GM12891 (cell line): ENCODE results near the gene SLC37A2. TPM values are rescaled to one million over a fixed set of nuclear protein-coding genes. Genes with fewer than 3 reads are reported as not detected.
A peak's percentile ranks its signal among the peaks of the same experiment; 100 is the strongest.
"Not testable (repeated sequence)": the region's sequence is repeated elsewhere in the genome, so short reads cannot be mapped to it uniquely, and the experiment has no call there.

Experiments used
- DNase-seq: peaks from one replicate; pipeline ENCODE4 v3.0.0; 2011; ENCODE audit warnings: low spot score; ENCODE audit not compliant: insufficient read length
- FAIRE-seq: peaks from 2 replicates; lab custom pipeline; 2011; peaks lifted over from hg19 to GRCh38; lab: Jason Lieb, UNC
- PAX5 ChIP-seq: IDR thresholded peaks from 2 replicates; pipeline ENCODE4 v1.6.1; 2011; ENCODE audit warnings: low read length, moderate library complexity, mild to moderate bottlenecking; ENCODE audit not compliant: insufficient read depth, severe bottlenecking
- POLR2A ChIP-seq: IDR thresholded peaks from 2 replicates; pipeline ENCODE4 v1.6.1; 2011; ENCODE audit warnings: low read depth, low read length, control low read depth
- POLR2AphosphoS5 ChIP-seq: IDR thresholded peaks from 2 replicates; pipeline ENCODE4 v1.6.1; 2011; ENCODE audit warnings: low read depth, low read length, control low read depth
- POU2F2 ChIP-seq: IDR thresholded peaks from 2 replicates; pipeline ENCODE4 v1.6.1; 2011; ENCODE audit warnings: low read depth, mild to moderate bottlenecking, control low read depth, low read length, moderate library complexity
- SPI1 ChIP-seq: IDR thresholded peaks from 2 replicates; pipeline ENCODE4 v1.6.1; 2011; ENCODE audit warnings: low read depth, low read length, control low read depth
- TAF1 ChIP-seq: IDR thresholded peaks from 2 replicates; pipeline ENCODE4 v1.6.1; 2011; ENCODE audit warnings: low read depth, low read length, control low read depth
- polyA plus RNA-seq: library from polyadenylated mRNA; unstranded; fragments of >200 nt; gene quantifications from one replicate; pipeline ENCODE4 v1.2.1, GENCODE V29; 2012; ENCODE audit warnings: low read depth, missing spikeins, inconsistent platforms; ENCODE audit not compliant: missing spikeins

SLC37A2 gene
- 1.7 TPM for polyA plus RNA-seq

- peak; percentile 97 for FAIRE-seq
- TF ChIP-seq POLR2A (peak; percentile 70), TAF1 (peak; percentile 27; the same call in 1 of the 2 replicates), PAX5 (no peak), SPI1 (peak; percentile 92), POLR2AphosphoS5 (peak; percentile 70), POU2F2 (0 out of 2 replicates have a peak, but pooled peaks have one; percentile 24)
- peak; percentile 83 for DNase-seq
Measured at GRCh38 chr11:125062931-125063428, at the start of gene SLC37A2. SLC37A2 (plus strand) TSS chr11:125063305; CDS start chr11:125063368, 63 bp downstream.

DNA sequence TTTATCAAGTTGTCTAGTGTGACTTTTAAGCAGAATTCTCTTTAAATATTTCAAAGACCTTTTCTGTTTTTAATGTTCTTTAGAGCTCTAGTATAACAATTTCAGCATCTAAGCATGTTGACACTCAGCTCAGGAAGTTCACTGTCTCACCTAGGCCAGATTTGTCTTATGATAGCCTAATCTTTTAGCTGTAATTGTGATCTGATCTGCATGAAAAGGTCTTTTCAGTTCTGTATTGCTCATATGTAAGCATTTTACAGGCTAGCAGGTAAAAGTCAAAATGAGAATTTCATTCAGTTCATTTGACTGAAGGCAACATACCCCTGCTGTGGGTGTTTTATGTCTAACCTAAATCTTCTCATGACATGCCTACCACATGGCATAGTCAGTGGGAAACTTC, 46.7 kb upstream of the SLC37A2 start:
- TF ChIP-seq POLR2A, result no peak
- no peak for TF ChIP-seq PAX5
- TF ChIP-seq TAF1, result no peak
- TF ChIP-seq POU2F2, result no peak
- TF ChIP-seq SPI1, result no peak
- TF ChIP-seq POLR2AphosphoS5, result no peak
- DNase-seq, result no peak
- FAIRE-seq, result no peak

- no peak for FAIRE-seq
Measured at GRCh38 chr11:125020342-125020741, 42.8 kb upstream of the SLC37A2 start.

GRCh38 chr11:125022551-125022950, 40.6 kb upstream of the SLC37A2 start:
- FAIRE-seq, result no peak
- DNase-seq, result no peak
- TF ChIP-seq SPI1 (no peak), POLR2A (no peak), TAF1 (no peak), PAX5 (no peak), POLR2AphosphoS5 (no peak), POU2F2 (no peak)

More at GRCh38 chr11:125020342-125020741, 42.8 kb upstream of the SLC37A2 start:
- no peak for DNase-seq
- TF ChIP-seq SPI1, result no peak
- no peak for TF ChIP-seq POLR2AphosphoS5
- no peak for TF ChIP-seq POLR2A
- TF ChIP-seq POU2F2, result no peak
- TF ChIP-seq PAX5, result no peak
- TF ChIP-seq TAF1, result no peak

DNA sequence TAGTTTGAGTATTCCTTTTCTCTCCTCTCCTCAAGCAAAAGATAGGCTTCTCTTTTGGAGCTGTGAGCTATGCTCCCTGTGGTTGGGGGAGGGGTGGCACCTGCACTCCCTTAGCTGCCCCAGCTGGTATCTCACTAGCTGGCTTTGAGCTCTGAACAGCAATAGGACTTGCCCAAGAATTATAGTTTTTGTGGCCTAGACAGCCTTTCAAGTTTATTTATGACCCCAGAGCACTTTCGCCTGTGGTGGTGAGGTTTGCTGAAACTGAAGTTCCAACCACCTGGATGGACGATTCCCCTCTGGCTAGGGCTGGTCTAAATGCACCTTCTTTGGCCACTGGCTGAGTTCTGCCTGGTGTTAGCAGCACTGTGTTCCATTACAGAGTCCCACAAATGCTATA, 37.1 kb upstream of the SLC37A2 start:
- no peak for DNase-seq
- no peak for FAIRE-seq

GRCh38 chr11:125029431-125029830, 33.7 kb upstream of the SLC37A2 start:
- not testable (repeated sequence) for FAIRE-seq, DNase-seq

More for the DNA sequence above, 37.1 kb upstream of the SLC37A2 start:
- no peak for TF ChIP-seq POLR2AphosphoS5
- TF ChIP-seq SPI1, result no peak
- no peak for TF ChIP-seq POU2F2
- no peak for TF ChIP-seq PAX5
- TF ChIP-seq TAF1, result no peak
- no peak for TF ChIP-seq POLR2A

- no peak for DNase-seq
- FAIRE-seq, result no peak
- no peak for TF ChIP-seq SPI1
- no peak for TF ChIP-seq TAF1
- no peak for TF ChIP-seq POU2F2
- no peak for TF ChIP-seq POLR2A
- TF ChIP-seq POLR2AphosphoS5, result no peak
Measured at GRCh38 chr11:125036933-125037332, 26.2 kb upstream of the SLC37A2 start.

DNA sequence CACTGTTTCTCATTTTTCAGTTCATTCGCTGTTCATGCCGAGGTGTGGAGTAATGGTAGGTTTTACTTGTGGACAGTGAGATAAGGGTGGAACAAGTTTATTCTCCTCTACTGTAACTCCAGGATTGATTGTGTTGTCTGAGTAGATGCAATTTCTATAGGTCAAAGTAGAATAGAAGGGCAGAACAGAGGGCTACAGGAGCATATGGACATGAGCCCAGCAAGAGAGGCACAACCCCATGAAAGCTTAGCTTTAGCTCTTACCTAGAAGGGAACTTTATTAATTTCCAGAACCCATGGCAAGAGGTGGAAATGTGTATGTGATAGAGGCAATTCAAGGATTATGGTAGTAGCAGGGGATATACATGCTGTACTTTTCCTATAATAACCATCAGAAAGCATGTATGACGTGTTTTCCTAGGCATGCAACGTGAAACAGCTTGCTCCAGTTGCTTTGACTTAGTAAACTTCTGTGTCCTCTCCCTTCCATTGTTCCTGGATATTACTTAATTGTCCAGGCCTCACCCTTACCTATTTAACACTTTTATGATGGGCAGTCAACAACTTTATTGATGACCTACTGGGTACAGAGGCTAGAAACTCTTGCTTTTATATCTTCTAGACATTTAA, 13.8 kb upstream of the SLC37A2 start:
- FAIRE-seq (no peak), DNase-seq (no peak)
- TF ChIP-seq POLR2AphosphoS5 (no peak), POLR2A (no peak), SPI1 (no peak), POU2F2 (no peak), PAX5 (no peak), TAF1 (no peak)

GRCh38 chr11:125052047-125052446, 11.1 kb upstream of the SLC37A2 start:
- FAIRE-seq, result no peak
- TF ChIP-seq TAF1 (no peak), PAX5 (no peak), SPI1 (no peak), POLR2AphosphoS5 (no peak)
- no peak for DNase-seq

DNA sequence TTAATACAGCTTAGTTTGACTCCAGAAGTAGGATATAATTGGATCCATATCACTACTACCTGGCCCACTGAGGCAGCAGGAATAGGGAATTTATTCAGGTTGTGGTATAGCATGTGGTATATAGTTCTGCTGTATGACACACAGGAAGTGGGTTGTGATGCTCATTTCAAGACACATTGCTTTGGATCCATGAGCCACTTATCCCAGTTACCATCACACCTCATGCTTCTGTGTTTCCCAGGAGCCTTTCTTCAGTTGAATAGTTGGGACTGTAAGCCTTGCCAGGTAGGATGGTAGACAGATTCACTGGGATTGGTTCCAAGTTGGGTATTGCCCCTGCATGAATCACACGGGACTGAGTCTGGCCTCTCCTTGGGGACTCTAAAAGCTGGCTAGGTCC, 9.9 kb upstream of the SLC37A2 start:
- FAIRE-seq (no peak), DNase-seq (no peak)
- TF ChIP-seq POLR2AphosphoS5 (no peak), TAF1 (no peak), POU2F2 (no peak), SPI1 (no peak), PAX5 (no peak), POLR2A (no peak)
